Lung (tissue), 12 donors: ENCODE measurements around the gene TCHP. TPM values are rescaled to one million over a fixed set of nuclear protein-coding genes. Genes with fewer than 3 reads are reported as not detected.
A peak's percentile ranks its signal among the peaks of the same experiment; 100 is the strongest.

Source experiments
- ATAC-seq: fragments of 200-7000 bp; cut with Tn5 transposase; one replicate; pipeline ENCODE4 v1.9.1; 2020; ENCODE audit warnings: moderate number of reproducible peaks; ENCODE audit not compliant: insufficient read depth, low FRiP score
- DNase-seq, 3 donors: peaks; one replicate each; pipeline ENCODE4 v3.0.0-alpha.2; 2013 to 2017
- H3K27ac ChIP-seq, 2 donors: one replicate each; pipeline ENCODE4 v1.5.1; 2013; ENCODE audit warnings: mild to moderate bottlenecking in 2 of 2, moderate library complexity in 2 of 2, control low read depth in 1 of 2, inconsistent platforms in 1 of 2, low read depth in 1 of 2, low read length in 1 of 2
- H3K27me3 ChIP-seq, 3 donors: one replicate each; pipeline ENCODE4 v1.5.1; 2013; ENCODE audit warnings: low read length in 2 of 3; ENCODE audit not compliant: control insufficient read depth in 3 of 3, insufficient read depth in 3 of 3
- H3K36me3 ChIP-seq, 4 donors: one replicate each; pipeline ENCODE4 v1.5.1; 2013; ENCODE audit warnings: low read length in 4 of 4, mild to moderate bottlenecking in 1 of 4, moderate library complexity in 1 of 4; ENCODE audit not compliant: control insufficient read depth in 4 of 4, insufficient read depth in 4 of 4
- H3K4me1 ChIP-seq, 5 donors: one replicate each; pipeline ENCODE4 v1.5.1; 2013; ENCODE audit warnings: low read length in 5 of 5, mild to moderate bottlenecking in 2 of 5, moderate library complexity in 1 of 5; ENCODE audit not compliant: control insufficient read depth in 5 of 5, insufficient read depth in 5 of 5
- H3K4me3 ChIP-seq: one replicate; pipeline ENCODE4 v1.5.1; 2013; ENCODE audit warnings: mild to moderate bottlenecking, control low read depth, moderate library complexity
- H3K9ac ChIP-seq, 2 donors: one replicate each; pipeline ENCODE4 v1.5.1; 2013; ENCODE audit warnings: low read length in 2 of 2, control low read depth in 1 of 2; ENCODE audit not compliant: insufficient read depth in 1 of 2
- H3K9me3 ChIP-seq, 4 donors: one replicate each; pipeline ENCODE4 v1.5.1; 2013; ENCODE audit warnings: low read length in 3 of 4, mild to moderate bottlenecking in 1 of 4, moderate library complexity in 1 of 4; ENCODE audit not compliant: control insufficient read depth in 4 of 4, insufficient read depth in 3 of 4
- CTCF ChIP-seq: IDR thresholded peaks from 2 replicates; pipeline ENCODE4 v1.5.1; 2012; ENCODE audit warnings: mild to moderate bottlenecking; ENCODE audit errors: control extremely low read depth, extremely low read depth
- WGBS, 2 donors: extraction: QIAGEN DNeasy Blood & Tissue Kit; methylation state at CpG; one replicate each; pipeline ENCODE4 v1.1.7; 2013; 5-methylcytosine and 5-hydroxymethylcytosine counted together
- polyA plus RNA-seq, 2 donors: library from polyadenylated mRNA; stranded (reverse); fragments of 200-250 nt; gene quantifications; one replicate each; pipeline ENCODE4 v1.2.1, GENCODE V29; 2013
- total RNA-seq, 2 donors: library from RNA; depleted of rRNA in 1 of 2; stranded (reverse); fragments of >200 nt in 1 of 2; gene quantifications; one replicate each; pipeline ENCODE4 v1.2.1, GENCODE V29; 2014 to 2021
- donor health status: control.
- donor health status: control.
- donor health status: Bipolar disorder and iron deficiency.
- donor health status: healthy.
- donor health status: DM: yes; HTN: yes; CAD: no.

Gene TCHP
- total and polyA plus RNA-seq, 4 donors, result 10.4 to 17.5 (median 12.0) TPM

GRCh38 chr12:109923038-109923437 is 23.0 kb downstream of the TCHP start:
- Histone ChIP-seq H3K9me3 (no peaks in the 10 kb centered on the region), H3K36me3 (peaks cover 0 to 26% (median 9%) of the 10 kb centered on the region in 4 donors), H3K9ac (no peak overlapping the region), H3K4me1 (peaks cover 0 to 4% (median 0%) of the 10 kb centered on the region in 5 donors), H3K4me3 (no peak overlapping the region), H3K27ac (no peak overlapping the region), H3K27me3 (no peaks in the 10 kb centered on the region)
- ATAC-seq (no peak), DNase-seq (no peak)
- TF ChIP-seq CTCF, result no peak
- WGBS, 2 donors, result 91% methylated on average over 5 of the region's 5 CpGs

- no peak for TF ChIP-seq CTCF
- Histone ChIP-seq H3K4me1 (peaks cover 0 to 6% (median 0%) of the 10 kb centered on the region in 5 donors), H3K4me3 (no peak overlapping the region), H3K27me3 (no peaks in the 10 kb centered on the region), H3K9me3 (no peaks in the 10 kb centered on the region), H3K9ac (no peak overlapping the region), H3K36me3 (peaks cover 0 to 26% (median 9%) of the 10 kb centered on the region in 4 donors), H3K27ac (no peak overlapping the region)
- DNase-seq (no peak), ATAC-seq (no peak)
- 89 to 90% methylated on average over 17 of the region's 17 CpGs for WGBS, 2 donors
These were observed 23.6 kb downstream of the TCHP start for GRCh38 chr12:109923481-109924245.

GRCh38 chr12:109925185-109925840 is 25.2 kb downstream of the TCHP start:
- Histone ChIP-seq H3K9me3 (no peaks in the 10 kb centered on the region), H3K9ac (no peak overlapping the region), H3K4me1 (peaks cover 0 to 15% (median 0%) of the 10 kb centered on the region in 5 donors), H3K27me3 (no peaks in the 10 kb centered on the region), H3K27ac (no peak overlapping the region), H3K36me3 (peaks cover 0 to 25% (median 3%) of the 10 kb centered on the region in 4 donors), H3K4me3 (no peak overlapping the region)
- WGBS, 2 donors, result 75 to 80% methylated on average over 20 of the region's 20 CpGs
- TF ChIP-seq CTCF, result no peak
- DNase-seq, result peak in 2 of 3 donors; percentile 13 to 35
- ATAC-seq, result no peak
